Activated CD4-positive, CD25-positive, alpha-beta regulatory T cell treated with anti-CD3 and anti-CD28 coated beads, Interleukin-2, amount 50 U/mL, for 24 hours (primary cell): ENCODE results near the gene GMEB2.
"Not testable (repeated sequence)": the region's sequence is repeated elsewhere in the genome, so short reads cannot be mapped to it uniquely, and the experiment has no call there.

ENCODE experiments used
- ATAC-seq, 2 donors: fragments of 150-1000 bp; cut with Tn5 transposase; one replicate each; pipeline ENCODE4 v1.10.0; 2021; ENCODE audit warnings: mild to moderate bottlenecking in 1 of 2, moderate library complexity in 1 of 2

The GMEB2 gene

DNA sequence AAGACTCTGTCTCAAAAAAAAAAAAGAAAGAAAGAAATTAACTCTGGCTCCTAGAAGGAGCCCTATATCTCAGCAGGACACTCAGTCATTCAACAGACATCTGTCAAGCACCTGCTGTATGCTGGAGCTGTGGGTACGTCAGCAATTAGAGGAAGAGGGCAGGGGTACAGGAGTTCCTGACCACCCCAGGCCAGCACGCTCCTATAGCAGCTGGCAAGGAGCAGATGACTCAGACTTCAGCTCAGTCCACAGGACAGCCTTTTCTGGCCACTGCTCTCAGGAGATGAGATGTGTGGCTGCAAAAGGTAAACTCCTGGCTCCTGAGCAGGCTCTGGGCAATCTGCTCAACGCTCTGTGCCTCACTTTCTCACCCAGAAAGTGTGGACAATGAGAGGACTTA, 29.6 kb upstream of the GMEB2 start:
- ATAC-seq = no peak

DNA sequence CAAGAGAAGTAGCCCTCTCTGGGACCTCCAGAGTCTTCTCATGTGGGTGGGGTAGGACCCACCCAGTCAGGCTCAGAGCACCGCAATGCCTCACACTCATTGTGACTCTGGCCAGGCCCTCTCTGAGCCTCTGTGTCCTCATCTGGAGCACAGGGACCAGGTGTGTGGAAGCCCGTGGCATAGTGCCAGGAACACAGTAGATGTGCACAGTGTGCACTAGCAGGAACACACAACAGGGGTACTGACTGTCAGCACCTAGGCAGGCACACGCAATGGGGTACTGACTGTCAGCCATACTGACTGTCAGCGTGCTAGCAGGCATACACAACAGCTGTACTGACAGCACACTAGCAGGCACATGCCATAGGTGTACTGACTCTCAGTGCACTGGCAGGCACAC, 28.3 kb upstream of the GMEB2 start:
- ATAC-seq = no peak

DNA sequence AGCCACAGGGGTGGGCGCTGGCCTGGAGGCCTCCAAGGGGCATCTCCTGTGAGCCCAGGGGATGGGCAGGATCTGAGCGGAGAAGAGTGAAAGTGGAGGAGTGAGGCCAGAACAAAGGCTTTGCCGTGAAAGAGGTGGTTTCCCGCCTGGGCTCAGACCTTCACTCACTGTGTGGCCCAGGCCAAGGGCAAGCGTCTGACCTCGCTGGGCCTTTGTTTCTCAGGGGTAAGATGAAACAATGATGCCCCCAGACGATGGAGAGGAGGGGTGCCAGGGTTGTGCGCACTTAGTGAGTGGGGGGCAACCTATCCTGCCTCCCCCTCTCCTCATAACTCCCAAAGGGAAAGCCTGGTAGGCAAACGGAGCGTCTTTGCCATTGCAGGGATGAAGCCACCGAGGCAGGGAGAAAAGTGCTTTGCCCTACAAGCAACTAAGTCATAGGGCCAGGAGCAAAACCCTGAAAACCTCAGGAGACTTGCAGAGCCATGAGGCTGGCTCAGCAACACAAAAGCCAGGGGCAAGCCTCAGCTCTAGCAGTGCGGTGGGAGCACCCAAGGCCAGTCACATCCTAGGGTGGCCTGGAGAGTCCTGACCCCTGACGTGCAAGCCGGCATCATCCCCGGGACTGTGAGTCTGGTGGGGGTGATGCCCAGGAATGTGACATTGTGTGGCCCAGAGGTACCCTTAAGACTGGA, 27.2 kb upstream of the GMEB2 start:
- no peak for ATAC-seq

DNA sequence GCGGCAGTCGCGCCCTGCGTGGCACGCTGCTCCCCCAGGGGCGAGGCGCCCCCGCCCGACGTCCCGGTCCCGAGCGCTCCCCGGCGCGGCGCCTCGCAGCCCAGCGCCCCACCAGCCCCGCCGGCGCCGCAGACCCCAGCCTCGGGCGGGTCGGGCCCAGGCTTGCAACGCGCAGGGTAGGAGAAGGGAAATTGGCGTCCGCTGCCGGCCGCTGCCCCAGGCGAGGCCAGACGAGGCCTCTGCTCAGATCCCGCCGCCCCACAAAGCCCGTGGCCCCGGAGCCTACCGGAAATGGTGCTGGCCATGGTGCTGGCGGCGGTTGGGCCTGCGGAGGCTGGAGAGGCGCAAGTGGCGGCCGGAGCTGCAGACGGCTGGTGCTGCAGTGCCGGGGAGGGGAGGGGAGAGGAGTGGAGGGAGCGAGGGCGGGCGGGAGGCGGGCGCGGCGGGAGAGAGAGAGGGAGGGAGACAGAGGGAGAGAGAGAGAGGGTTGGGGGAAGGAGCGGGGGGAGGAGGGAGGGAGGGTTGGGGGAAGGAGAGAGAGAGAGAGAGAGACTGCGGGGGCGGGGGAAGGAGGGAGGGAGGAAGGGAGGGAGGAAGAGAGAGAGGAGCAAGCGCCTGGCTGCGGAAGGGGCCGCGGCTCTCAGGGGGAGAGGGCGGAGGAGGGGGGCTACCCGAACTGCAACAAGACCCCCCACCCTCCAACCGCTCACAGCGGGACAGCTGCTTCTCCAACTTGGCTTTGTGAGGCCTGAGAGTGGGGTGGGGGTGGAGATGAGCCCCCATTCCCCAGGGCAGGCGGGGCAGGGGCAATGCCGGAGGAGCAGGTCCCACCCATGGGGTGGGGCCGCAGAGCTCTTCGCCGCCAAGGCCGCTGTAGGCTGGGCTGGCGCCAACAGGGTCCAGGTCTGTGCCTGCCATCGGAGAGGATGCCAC, 26.4 kb upstream of the GMEB2 start, which contains the start of gene STMN3:
STMN3 (minus strand) TSS at position 384 of the 933 bp plus-strand sequence; CDS start at position 305, 79 bp downstream.
- ATAC-seq = peak; percentile 37 to 56

DNA sequence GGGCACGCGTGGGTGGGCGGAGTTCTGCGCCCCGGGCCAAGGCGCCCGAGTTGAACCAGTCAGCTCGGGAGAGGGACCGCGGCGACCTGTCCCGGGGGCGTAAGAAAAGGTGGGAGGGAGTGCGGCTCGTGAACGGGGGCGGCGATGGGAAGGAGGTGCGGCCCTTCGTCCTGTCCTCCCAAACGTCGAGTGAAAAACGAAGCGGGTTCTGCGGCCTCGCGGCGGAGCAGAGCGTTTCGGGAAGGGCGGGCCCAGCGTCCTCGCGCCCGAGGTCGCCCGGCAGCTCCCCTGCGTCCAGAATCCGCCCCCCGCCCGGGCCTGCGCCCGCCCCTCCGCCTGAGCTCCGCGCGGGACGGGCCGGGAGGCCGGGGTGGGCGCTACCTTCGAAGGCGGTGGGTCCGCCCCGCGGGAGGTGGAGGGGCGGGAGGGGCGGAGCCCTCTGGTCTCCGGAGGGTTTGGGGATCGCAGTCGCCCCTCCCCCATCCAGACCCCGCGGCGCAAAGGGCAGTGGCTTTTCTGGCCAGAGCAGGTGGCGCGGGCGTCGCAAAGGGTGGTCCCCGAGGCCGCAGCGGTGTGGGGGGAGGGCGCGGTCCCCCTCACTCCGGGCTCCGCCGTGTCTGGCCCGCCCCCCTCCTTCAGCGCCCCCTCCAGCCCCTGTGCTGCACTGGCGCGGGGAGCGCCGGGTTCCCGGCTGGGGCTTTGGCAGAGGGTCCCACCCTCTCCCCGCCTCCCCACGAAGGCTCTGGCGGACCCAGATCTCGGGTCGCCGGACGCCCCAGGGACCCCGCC, 25.5 kb upstream of the GMEB2 start:
- peak; percentile 19 to 39 for ATAC-seq

DNA sequence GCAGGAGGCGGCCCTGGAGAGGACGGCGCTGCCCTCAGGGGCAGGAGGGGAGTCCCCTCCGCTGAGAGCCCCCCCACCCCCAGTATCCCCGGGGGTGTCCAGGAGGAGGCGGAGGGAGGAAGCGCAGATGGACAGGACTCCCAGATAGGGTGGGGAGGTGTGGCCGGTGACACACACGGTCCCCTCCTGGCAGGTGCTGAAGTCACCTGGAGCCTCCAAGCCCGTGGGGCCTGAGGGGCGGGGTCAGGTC, 25.0 kb upstream of the GMEB2 start:
- ATAC-seq = no peak

DNA sequence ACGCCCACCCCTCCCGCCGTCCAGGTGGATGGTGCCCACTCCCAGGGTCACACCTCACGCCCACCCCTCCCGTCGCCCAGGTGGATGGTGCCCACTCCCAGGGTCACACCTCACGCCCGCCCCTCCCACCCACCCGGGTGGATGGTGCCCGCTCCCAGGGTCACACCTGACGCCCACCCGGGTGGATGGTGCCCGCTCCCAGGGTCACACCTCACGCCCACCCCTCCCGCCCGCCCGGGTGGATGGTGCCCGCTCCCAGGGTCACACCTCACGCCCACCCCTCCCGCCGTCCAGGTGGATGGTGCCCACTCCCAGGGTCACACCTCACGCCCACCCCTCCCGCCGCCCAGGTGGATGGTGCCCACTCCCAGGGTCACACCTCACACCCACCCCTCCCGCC, 23.6 kb upstream of the GMEB2 start:
- ATAC-seq = not testable (repeated sequence)

DNA sequence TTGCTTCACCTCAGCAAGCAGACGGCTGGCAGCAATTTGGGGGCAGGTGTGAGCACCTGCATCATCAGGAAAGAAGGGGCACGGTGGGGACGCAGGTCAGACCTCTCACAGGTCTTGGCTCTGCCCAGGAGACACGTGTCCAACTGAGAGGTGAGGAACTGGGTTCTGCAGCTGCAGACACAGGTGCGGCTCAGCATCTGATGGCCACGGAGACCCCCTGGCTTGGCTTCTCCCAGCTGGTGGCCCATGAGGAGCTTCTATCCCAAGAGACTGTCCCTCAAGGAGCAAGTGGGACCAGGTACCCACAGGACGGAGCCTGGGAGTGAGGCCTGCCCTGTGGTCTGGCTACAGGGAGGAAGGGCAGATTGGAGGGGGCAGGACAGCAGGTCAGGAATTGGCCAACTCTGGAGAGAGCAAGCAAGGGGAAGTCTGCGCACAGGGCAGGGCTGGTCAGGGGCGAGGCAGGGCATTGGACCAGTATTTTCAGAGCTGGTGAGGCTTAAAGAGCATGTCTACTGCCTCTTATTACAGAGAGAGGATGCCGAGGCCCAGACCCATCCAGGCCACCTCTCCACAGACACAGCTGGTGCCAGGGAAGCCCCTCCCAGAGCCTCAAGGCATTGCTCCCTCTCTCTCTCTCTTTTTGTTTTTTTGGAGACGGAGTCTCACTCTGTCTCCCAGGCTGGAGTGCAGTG, 22.1 kb upstream of the GMEB2 start:
- no peak for ATAC-seq

DNA sequence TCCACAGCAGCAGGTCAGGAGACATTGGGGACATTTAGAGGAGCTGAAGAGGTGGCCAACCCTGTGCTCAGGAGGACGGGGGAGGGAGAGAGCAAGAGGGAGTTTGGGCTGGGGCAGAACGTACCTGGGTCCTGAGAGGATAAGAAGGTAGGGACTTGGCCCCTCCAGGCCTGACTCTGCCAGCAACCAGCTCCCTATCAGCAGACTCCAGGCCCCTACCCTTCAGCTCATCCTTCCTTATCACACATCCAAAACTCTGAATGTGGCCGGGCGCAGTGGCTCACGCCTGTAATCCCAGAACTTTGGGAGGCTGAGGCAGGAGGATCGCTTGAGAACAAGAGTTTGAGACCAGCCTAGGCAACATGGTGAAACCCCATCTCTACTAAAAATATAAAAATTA, 21.3 kb upstream of the GMEB2 start:
- ATAC-seq = no peak

DNA sequence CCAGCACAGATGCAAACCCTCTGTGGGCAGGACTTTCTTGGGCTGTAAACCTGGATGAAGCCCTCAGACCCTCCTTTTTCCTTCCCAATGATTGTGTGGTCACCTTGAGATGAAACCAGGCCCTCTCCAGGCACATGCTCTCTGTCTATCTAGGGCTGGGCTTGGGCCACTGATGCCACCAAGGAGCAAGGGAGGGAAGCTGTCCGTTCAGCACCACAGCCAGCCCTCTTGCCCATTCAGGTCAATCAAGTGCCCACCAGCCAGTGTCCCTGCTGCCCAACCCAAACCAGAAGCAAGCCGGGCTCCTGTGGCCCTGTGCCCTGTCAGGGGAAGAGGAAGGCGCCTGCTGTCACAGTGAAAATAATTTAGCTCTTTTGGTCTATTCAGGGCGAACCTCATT, 18.3 kb upstream of the GMEB2 start:
- ATAC-seq = no peak

DNA sequence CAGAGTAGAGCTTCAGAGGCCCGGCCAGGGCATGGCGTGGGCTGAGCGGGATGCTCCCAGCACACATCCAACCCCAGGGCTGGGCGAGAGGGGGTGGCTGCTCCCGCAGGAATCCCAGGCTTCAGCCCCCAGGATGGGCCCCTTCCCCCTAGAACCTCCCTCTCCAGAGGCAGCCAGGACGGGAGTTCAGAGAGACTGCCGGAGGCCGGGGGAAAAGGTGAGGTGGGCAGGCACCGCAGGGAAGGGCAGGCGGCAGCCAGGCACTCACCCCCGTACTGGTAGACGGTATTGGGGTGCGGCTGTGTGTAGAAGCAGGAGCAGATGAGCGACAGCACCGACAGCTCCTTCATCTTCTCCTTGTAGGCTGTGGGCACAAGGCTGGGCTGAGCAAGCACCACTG, 17.0 kb upstream of the GMEB2 start:
- ATAC-seq = no peak

DNA sequence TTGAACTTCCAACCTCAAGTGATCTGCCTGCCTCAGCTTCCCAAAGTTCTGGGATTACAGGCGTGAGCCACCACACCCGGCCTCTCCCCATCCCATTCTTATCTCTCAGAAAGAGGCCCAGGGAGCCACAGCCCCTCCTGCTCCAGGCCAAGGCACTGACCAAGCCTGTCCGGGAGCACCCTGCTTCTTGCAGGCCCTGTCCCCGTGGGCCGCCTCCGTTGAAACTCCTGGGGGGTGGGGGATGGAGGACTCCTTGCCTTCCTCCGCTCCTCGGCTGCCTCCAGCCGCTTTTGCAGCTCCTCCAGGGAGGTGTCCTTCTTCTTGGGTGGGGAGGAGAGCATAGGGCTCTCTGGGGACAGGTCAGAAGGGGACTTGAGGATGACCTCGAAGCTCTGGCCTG, 16.6 kb upstream of the GMEB2 start:
- no peak for ATAC-seq

DNA sequence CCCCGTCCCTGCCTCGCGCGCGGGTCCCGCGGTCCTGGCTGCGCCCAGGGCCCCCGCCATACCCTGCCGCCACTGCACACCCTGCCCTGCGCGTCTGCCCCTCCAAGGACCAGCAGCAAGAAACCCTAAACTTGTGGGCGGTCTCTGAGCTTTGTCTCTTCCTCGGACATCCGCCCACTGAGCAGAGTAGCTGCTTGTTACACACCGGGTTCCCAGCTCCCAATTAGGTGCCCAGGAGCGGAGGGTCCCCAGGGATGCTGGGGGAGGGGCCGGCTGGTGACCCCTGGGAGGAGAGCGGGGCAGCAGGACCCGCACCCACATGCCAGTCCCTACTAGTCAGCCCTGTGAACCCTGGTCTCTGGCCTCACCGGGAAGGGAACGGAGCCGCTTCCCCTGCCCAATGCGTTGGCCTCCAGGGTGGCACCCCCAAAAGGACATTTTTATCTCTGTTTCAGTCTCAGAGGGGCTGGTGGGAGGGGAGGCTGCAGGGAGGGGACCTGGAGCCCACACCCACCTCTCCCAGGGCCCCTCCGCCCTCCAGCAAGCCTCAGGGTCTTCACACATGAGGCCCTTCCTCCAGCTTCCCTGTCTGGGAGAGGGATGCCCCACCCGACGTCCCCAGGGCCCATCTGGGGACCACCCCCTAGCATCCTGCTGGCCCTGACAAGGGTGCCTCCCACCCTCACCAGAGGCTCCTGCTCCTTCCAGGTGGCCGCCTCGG, 15.8 kb upstream of the GMEB2 start:
- ATAC-seq = no peak

DNA sequence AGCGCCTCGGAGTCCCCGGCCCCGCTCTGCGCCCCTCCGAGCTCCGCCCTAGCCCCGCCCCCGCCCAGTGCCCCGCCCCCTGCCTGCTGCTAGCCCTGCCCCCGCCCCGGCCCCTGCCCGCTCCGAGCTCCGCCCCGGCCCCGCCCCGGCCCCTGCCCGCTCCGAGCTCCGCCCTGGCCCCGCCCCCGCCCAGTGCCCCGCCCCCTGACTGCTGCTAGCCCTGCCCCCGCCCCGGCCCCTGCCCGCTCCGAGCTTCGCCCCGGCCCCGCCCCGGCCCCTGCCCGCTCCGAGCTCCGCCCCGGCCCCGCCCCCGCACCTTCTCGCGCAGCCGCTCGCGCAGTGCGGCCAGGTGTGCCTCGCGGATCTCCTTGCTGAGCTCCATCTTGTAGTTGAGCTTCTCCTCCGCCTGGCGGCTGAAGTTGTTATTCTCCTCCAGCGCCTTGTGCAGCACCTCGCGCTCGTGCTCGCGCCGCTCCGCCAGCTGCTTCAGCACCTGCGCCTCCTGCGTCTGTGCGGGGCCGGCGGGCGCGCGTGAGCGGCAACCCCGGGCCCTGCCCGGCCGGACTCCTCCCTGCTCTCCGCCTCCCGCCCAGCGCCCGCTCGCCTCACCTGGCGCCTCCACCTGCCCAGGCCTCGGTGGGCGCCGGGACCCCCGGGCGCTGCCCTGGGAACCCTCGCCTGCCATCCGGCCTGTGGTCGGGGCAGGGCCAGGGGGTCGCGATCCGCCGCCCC, 15.1 kb upstream of the GMEB2 start:
- ATAC-seq = peak; percentile 76 to 77

DNA sequence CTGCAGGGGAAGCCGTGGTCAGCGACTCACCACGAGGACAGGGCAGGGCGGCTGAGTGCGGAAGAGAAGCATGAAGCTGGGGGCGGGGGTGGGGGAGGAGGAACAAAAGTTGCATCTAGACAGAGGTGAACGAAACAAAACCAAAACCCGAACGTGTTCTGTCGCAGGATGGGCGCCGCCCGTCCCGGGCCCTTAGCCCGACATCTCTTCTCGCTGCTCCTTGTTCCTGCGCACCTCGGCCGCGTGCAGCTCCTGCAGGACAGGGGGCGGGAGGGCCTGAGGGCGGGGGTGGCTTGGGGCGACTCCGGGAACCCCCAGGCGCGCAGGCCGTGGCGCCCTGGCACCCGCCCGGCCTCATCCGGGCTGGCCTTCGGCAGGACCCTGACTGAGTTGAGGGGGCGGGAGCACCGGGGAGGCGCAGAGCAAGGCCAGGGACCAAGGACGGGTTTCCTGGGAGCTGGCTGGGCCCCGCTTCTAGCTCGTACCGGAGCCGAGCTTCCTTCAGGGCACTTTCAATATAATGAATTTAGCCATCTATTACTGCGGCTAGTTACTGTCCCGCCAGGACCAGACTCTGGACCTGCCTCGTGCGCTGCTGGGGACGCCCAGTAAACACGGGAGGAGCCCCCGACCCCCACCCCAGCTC, 14.4 kb upstream of the GMEB2 start:
- peak; percentile 28 to 30 for ATAC-seq

DNA sequence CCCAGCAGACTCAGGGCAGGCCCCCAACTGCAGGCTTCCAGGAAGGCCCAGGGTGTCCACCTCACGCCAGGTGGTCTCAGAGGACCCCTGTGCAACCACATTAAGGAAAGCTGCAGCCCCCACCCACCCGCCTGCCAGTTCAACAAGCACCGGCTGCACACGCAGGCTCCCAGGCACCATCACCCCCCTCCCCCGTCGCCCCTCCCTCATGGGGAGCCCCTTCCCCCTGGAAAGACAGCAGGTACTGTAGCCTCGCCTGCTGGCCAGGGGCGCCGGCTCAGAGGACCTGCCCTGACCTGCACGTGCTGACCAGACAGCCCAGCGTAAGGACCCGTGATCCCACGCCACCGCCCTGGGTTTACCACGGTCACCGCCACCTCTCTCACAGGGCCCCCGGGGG, 13.8 kb upstream of the GMEB2 start:
- not testable (repeated sequence) for ATAC-seq

DNA sequence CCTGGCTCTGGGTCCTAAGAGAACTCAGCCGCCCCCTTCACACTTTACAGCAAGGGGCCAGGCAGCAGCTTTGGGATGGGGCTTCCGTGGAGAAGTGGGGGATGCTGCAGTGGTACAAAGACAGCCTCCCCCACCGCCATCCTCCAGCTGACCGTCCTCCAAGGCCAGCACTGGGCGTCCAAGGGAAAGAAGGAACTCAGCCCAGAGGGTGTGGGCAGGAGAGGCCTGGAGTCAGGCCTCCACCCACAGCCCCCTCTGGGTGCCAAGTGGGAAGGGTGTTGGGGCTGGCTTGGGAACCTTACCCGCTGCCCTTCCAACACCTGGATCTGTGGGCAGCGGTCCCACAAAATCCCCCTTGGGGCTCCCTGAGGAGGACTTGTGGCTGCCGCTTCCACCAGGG, 13.2 kb upstream of the GMEB2 start:
- ATAC-seq = no peak

DNA sequence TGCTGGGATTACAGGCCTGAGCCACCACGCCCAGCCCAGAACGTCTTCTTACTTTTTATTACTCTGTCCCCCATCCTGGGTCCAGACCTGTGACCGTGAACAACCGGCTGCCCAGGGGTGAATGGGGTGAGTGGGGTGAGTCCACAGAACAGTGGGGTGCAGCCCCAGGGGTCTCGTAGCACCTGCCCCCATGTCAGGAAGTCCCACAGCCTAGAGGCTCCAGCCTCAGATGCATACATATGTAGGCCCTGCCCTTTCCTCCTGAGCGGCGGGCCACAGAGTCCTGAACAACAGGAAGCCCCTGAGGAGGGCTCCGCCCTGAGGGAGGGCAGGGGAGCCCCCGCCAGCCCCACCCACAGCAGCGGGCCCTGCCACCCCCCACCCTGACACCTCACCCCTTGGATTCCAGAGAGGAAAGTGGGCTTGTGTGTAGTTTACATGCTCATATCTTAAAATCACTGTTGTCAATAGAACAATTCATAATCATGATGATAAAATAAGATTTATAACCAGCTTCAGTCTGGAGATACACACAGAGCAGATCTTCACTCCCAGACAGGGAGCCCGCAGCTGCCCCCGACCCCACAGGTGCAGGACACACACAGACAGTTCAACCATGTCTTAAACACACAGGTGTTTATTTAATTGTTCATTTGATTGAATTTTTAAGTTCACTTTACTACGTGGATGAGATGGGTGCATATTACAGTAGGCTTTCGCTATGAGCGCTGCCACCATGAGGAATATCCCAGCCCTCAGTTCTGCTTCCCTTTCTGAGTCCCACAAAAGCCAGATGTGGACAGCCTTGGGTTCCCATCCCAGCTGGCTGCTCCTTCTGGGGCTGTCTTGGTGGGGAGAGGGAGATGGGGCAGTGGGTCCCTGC, 12.4 kb upstream of the GMEB2 start:
- ATAC-seq = peak; percentile 39 to 50

DNA sequence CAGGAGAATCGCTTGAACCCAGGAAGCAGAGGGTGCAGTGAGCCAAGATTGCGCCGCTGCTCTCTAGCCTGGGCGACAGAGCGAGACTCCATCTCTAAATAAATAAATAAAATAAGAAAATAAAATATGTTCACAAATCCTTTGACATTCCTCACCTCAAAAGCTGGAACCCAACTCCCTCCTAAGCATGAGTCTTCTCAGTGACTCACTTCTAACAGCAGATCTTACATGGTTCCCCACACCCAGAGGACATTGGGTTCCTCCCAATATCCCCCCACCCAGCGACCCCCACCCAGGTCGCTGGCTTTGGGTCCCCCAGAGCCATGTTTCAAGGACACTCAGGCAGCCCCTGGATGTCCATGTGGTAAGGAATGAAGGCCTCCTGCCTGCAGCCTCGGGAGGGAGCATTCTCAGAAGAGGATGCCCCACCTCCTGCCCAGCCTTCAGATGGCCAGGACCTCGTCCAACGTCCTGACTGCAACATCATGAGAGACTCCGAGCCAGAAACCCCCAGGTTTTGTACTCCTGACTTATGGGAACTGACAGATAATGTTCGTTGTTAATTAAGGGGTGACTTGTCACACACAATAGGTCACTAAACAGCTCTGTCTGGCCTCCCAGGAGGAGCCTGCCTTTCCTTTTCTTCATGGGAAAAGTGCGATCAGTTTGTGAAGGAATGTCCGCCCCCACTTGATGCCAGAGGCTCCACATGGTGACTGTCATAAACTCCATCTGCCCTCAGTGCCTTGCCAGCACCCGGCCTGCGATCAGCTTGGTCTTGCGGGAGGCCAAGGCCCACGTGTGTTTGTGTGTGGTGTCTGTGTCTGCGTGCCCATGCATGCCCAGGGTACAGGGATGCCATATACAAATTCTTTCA, 10.1 kb upstream of the GMEB2 start:
- ATAC-seq = no peak
